ENCODE results near the gene IKZF4.

GRCh38 chr12:56078427-56078826, 57.6 kb downstream of the IKZF4 start:
- no peak for TF ChIP-seq CTCF (optimal IDR thresholded peaks at IDR 0.05 in 1 of 3, IDR thresholded peaks at IDR 0.05 in 1 of 3, conservative IDR thresholded peaks at IDR 0.05 in 1 of 3; ENCODE audit: extremely low read depth in 1 of 3, insufficient read depth in 2 of 3, low read length in 3 of 3)
- no peak for TF ChIP-seq EZH2 (IDR thresholded peaks at IDR 0.05; ENCODE audit: low read length)
